Epithelial cell of proximal tubule (primary cell): Measurements from ENCODE around the gene DOCK1. TPM values are rescaled to one million over a fixed set of nuclear protein-coding genes. Genes with fewer than 3 reads are reported as not detected.

Source experiments
- DNase-seq: peaks from one replicate; pipeline ENCODE4 v3.0.0-alpha.2; 2011; ENCODE audit warnings: low read depth
- H3K4me3 ChIP-seq: 2 replicates; pipeline ENCODE4 v1.5.1; 2011; ENCODE audit warnings: low read depth, mild to moderate bottlenecking, low read length
- total RNA-seq: library from RNA; depleted of rRNA; stranded (reverse); fragments of >200 nt; gene quantifications from 2 replicates; pipeline ENCODE4 v1.2.3, GENCODE V29; 2015
- TF ChIP-seq, protein P1 (sequence below): conservative IDR thresholded peaks from 2 replicates; pipeline ENCODE4 v1.5.1; 2012; ENCODE audit warnings: low read depth, mild to moderate bottlenecking, low read length

The DOCK1 gene
- total RNA-seq, 1 donor from 2014 or later, result 31.9 TPM

DNA sequence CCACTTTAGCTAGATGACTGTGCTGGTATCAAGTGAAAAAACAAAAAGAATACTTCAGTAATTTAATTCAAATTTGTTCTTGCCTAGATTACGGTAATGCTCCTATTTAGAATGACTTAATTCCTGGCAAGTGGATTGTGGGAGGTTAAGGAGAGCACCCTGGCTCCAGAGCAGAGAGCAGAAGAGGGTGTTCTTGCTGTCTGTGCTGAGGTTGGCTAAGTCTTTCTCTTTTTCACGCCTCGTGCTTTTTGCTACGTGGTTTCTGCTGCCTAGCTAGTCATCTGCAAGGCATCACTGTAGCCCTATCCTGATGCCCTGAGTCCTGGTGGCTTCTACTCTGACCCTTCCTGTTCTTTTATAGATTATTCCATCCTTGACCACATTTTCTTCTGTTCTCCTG lies 189.8 kb downstream of the DOCK1 start:
- no peak overlapping the region for H3K4me3 ChIP-seq
- no peak for DNase-seq
- TF ChIP-seq, protein P1, sequence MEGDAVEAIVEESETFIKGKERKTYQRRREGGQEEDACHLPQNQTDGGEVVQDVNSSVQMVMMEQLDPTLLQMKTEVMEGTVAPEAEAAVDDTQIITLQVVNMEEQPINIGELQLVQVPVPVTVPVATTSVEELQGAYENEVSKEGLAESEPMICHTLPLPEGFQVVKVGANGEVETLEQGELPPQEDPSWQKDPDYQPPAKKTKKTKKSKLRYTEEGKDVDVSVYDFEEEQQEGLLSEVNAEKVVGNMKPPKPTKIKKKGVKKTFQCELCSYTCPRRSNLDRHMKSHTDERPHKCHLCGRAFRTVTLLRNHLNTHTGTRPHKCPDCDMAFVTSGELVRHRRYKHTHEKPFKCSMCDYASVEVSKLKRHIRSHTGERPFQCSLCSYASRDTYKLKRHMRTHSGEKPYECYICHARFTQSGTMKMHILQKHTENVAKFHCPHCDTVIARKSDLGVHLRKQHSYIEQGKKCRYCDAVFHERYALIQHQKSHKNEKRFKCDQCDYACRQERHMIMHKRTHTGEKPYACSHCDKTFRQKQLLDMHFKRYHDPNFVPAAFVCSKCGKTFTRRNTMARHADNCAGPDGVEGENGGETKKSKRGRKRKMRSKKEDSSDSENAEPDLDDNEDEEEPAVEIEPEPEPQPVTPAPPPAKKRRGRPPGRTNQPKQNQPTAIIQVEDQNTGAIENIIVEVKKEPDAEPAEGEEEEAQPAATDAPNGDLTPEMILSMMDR, result no peak

DNA sequence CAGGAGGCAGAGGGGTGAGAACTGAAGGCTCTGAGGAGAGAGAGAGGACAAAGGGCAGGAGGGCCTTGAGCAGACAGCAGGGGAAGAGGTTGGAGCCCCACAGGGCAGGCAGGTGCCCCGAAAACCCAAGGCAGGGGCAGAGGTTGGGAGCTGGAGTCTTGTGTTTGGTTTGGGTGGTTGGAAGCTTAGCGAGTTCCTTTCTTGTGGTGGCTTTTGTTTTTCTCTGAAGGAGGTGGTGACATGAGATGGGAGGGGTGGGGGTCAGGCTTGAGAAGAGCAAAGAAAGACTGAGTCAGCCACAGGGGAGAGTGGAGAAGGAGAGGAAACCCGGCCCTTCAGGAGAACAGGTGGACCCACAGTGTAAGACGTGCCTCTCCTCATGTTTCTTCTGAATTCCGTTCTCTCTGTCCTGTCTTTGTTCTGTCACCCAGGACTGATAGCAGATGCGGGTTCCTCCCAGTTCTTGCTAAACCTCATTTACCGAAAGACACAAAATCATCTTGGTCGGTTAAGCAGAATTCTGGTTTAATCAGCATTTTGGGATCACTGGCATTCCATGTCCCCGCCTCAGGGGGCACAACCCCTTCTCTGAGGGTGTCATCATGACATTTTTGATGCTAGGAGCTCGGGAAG lies 195.9 kb downstream of the DOCK1 start:
- TF ChIP-seq, protein P1, result no peak

DNA sequence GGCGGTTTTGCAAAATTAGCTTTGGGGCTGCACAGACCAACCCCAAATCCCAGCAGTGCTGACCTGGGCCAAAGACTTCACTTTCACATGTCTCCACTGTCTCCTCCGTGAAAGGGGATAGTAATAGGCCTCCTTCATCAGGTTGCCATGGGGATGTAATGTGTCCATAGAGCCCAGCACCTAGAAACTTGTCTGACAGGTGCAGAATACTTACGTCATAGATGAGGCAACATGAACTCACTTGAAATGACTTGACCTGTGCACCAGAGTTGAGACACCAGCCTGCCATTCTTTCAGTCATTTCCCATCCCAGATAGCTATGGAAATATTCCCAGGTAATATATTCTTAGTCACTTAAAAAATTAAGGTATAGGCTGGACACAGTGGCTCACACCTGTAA lies 196.9 kb downstream of the DOCK1 start:
- H3K4me3 ChIP-seq, result no peak overlapping the region
- no peak for DNase-seq
- TF ChIP-seq, protein P1, result no peak

More for the DNA sequence above, 195.9 kb downstream of the DOCK1 start:
- no peak for DNase-seq
- no peak overlapping the region for H3K4me3 ChIP-seq

DNA sequence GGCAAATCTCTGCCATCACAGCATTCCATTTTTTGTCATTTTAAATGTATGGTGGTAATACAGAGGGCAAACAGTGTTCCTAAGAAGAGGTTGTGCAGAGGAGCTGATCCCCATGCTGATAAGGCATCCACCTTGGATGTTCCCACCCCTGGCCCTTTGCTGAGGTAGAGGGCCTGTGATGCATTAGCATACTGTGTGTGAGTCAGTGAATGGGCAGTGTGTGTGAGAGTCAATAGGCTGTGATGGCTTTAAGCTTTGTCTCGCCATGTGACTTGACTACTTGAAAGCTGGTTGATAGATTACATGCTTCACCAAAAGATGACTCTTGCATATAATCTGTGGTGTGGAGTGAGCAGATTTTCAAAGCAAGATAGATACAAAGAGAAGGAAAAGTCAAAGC lies 209.9 kb downstream of the DOCK1 start:
- no peak for DNase-seq
- H3K4me3 ChIP-seq, result no peak overlapping the region

DNA sequence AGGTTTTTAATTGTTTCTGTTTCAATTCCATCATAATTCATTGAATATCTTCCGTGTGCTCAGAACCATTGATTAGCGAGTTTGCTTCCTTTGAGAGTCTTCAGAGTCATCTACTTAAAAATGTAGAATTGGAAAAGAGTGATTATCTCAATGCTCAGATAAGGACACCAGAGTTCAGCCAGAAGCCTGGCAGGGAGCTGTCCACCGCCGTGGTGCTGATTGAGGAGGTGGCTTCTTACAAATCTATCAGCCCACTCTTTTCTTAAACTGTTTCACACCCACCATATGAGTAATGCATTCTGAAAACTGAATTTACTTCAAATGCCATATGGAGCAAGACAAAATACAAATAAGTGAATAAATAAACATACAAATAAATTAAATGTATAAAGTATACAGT lies 211.9 kb downstream of the DOCK1 start:
- TF ChIP-seq, protein P1, result no peak
- DNase-seq, result no peak
- no peak overlapping the region for H3K4me3 ChIP-seq

More for the DNA sequence above, 209.9 kb downstream of the DOCK1 start:
- TF ChIP-seq, protein P1, result no peak

DNA sequence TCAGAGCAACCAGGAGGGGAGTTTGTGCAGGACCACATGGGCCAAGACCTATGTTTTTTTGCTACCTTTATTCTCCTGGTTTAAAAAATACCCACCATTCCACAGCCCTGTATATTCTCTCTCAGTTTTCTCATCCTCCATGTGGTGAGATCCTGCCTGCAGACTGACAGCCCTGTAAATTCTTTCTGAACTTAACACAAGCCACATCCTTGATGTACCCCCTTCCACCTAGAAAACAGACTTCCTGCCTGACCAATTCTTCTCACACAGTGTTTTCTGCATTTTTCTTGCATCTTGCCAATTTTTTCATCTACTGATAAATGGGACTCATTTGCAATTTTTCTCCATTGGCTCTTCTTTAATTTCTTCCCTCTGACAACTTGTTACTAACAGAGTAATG lies 212.8 kb downstream of the DOCK1 start:
- no peak for DNase-seq
- TF ChIP-seq, protein P1, result no peak

DNA sequence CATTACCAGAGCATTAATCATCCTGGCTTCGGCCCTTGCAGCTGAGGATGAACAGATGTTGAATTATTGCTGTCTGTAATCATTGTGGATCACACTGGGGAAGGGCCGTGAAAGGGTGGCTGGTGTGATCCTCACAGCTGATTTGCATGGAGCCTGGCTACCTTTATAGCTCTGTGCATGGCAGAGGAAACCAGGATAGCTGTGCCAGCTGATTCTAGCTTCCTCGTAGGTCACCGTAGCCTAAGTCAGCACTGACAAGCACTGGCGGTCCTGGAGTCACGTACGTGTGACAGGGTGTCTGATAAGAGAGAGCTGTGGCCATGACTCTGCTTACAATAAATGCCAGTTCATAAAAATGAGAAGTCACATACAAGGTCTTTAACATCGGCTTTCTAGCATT lies 214.7 kb downstream of the DOCK1 start:
- no peak overlapping the region for H3K4me3 ChIP-seq
- DNase-seq, result no peak
- TF ChIP-seq, protein P1, result no peak

More for the DNA sequence above, 212.8 kb downstream of the DOCK1 start:
- H3K4me3 ChIP-seq, result no peak overlapping the region
